GM12891 (cell line): ENCODE results near the gene PTGES3.

ENCODE experiments used
- PAX5 ChIP-seq: IDR thresholded peaks from 2 replicates; pipeline ENCODE4 v1.6.1; 2011; ENCODE audit warnings: low read length, moderate library complexity, mild to moderate bottlenecking; ENCODE audit not compliant: insufficient read depth, severe bottlenecking
- POLR2A ChIP-seq: IDR thresholded peaks from 2 replicates; pipeline ENCODE4 v1.6.1; 2011; ENCODE audit warnings: low read depth, low read length, control low read depth
- POLR2AphosphoS5 ChIP-seq: IDR thresholded peaks from 2 replicates; pipeline ENCODE4 v1.6.1; 2011; ENCODE audit warnings: low read depth, low read length, control low read depth
- POU2F2 ChIP-seq: IDR thresholded peaks from 2 replicates; pipeline ENCODE4 v1.6.1; 2011; ENCODE audit warnings: low read depth, mild to moderate bottlenecking, control low read depth, low read length, moderate library complexity
- SPI1 ChIP-seq: IDR thresholded peaks from 2 replicates; pipeline ENCODE4 v1.6.1; 2011; ENCODE audit warnings: low read depth, low read length, control low read depth
- TAF1 ChIP-seq: IDR thresholded peaks from 2 replicates; pipeline ENCODE4 v1.6.1; 2011; ENCODE audit warnings: low read depth, low read length, control low read depth

DNA sequence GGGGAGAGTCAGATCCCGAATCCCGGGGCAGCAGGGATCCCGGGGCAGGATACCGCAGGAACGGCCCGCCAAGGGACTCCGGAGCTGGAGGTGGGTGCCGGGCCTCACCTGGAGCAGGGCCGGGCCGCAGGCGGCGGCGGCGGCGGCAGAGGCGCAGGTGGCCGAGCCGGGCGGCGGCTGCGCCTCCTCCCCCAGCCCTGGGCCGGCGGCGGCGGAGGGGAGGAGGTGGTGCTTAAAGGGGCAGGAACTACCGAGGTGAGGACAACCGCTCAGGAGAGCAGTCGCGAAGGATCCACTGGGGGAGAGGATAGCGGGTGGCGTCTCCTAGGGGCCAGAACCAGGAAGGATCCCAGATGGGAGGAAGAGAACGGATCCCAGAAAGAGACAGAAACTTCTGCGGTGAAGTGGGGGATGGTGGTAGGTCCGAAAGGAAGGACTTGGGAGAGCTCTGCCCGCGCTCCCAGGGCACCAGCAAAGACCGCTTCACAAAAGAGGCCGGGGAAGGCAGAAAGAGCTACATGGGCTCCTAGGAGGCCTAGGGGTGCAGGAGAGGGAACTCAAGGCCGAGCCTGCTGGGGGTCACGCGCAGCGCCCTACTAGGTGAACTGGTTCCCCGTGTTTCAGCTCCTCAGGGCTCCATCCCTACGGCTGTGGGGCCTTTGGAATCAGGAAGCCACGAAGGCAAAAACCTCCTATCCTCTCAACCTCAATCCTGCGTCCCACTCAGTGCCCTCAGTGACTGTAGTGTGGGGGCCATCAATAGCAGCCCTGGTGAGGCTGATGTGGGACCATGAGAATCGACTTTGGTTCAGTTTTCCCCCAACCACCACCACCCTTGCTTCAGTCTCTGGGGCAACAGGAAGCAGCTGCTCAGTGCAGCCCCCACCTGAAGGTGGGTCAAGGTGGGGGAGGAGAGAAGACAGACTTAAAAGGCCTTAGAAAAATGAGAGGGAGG, 53.0 kb downstream of the PTGES3 start:
- TF ChIP-seq POLR2A: peak; percentile 57; the same call in 1 of the 2 replicates
- TF ChIP-seq PAX5: no peak
- peak; percentile 53; the same call in 1 of the 2 replicates for TF ChIP-seq POLR2AphosphoS5
- TF ChIP-seq TAF1: no peak
- TF ChIP-seq POU2F2: no peak
- TF ChIP-seq SPI1: no peak
